Tibial artery (tissue), 4 donors: ENCODE results near the gene MBOAT7.

ENCODE experiments used
- DNase-seq, 2 donors: peaks; one replicate each; pipeline ENCODE4 v3.0.0-alpha.2; 2019
- H3K27ac ChIP-seq, 2 donors: fragments of 200-600 bp; sonication (generic) in 1 of 2; 1 replicate in 1 of 2; 2 replicates in 1 of 2; pipeline ENCODE4 v1.5.1; 2018 to 2019; ENCODE audit warnings: mild to moderate bottlenecking in 1 of 2
- H3K27me3 ChIP-seq, 2 donors: fragments of 200-600 bp; sonication (generic) in 1 of 2; one replicate each; pipeline versions ENCODE4 v1.5.1 to v1.6.0; 2016 to 2019
- H3K36me3 ChIP-seq, 3 donors: fragments of 200-600 bp; sonication (generic) in 2 of 3; one replicate each; pipeline ENCODE4 v1.5.1; 2016 to 2019; ENCODE audit warnings: mild to moderate bottlenecking in 2 of 3
- H3K4me1 ChIP-seq, 4 donors: fragments of 200-600 bp; sonication (generic) in 2 of 4; 1 replicate in 3 of 4; 2 replicates in 1 of 4; pipeline ENCODE4 v1.5.1; 2016 to 2019
- H3K4me3 ChIP-seq, 2 donors: fragments of 200-600 bp; sonication (generic) in 1 of 2; 1 replicate in 1 of 2; 2 replicates in 1 of 2; pipeline ENCODE4 v1.5.1; 2018 to 2019; ENCODE audit warnings: mild to moderate bottlenecking in 2 of 2
- H3K9me3 ChIP-seq, 3 donors: fragments of 200-600 bp; sonication (generic) in 1 of 3; one replicate each; pipeline ENCODE4 v1.5.1; 2016 to 2019
- intact Hi-C: fragments of 100-400 bp; cut with DNase I; formaldehyde crosslinking; loops from one replicate; pipeline ENCODE4 v1.15.0; 2023; ENCODE audit warnings: low total_unique reads
- TF ChIP-seq, protein P1 (sequence below), 2 experiments: fragments of 200-600 bp in 1 of 2; fragments of 450-650 bp in 1 of 2; IDR thresholded peaks; one replicate each; pipeline ENCODE4 v1.5.1; 2017 to 2019; ENCODE audit warnings: antibody characterized with exemption in 2 of 2, mild to moderate bottlenecking in 1 of 2, moderate library complexity in 1 of 2

The MBOAT7 gene

GRCh38 chr19:54128796-54129616 is 60.4 kb downstream of the MBOAT7 start:
- H3K4me3 ChIP-seq = no peak overlapping the region
- H3K4me1 ChIP-seq = no peaks in the 10 kb centered on the region
- TF ChIP-seq, protein P1, sequence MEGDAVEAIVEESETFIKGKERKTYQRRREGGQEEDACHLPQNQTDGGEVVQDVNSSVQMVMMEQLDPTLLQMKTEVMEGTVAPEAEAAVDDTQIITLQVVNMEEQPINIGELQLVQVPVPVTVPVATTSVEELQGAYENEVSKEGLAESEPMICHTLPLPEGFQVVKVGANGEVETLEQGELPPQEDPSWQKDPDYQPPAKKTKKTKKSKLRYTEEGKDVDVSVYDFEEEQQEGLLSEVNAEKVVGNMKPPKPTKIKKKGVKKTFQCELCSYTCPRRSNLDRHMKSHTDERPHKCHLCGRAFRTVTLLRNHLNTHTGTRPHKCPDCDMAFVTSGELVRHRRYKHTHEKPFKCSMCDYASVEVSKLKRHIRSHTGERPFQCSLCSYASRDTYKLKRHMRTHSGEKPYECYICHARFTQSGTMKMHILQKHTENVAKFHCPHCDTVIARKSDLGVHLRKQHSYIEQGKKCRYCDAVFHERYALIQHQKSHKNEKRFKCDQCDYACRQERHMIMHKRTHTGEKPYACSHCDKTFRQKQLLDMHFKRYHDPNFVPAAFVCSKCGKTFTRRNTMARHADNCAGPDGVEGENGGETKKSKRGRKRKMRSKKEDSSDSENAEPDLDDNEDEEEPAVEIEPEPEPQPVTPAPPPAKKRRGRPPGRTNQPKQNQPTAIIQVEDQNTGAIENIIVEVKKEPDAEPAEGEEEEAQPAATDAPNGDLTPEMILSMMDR (IDR thresholded peaks at IDR 0.05) = no peak
- intact Hi-C loops = no loop called here
- H3K9me3 ChIP-seq = no peaks in the 10 kb centered on the region
- H3K27ac ChIP-seq = no peak overlapping the region
- H3K36me3 ChIP-seq = peaks cover 55 to 92% (median 74%) of the 10 kb centered on the region in 3 donors
- no peaks in the 10 kb centered on the region for H3K27me3 ChIP-seq
- DNase-seq = no peak

GRCh38 chr19:54128441-54128725 is 61.0 kb downstream of the MBOAT7 start:
- H3K9me3 ChIP-seq = no peaks in the 10 kb centered on the region
- H3K36me3 ChIP-seq = peaks cover 61 to 98% (median 80%) of the 10 kb centered on the region in 3 donors
- TF ChIP-seq, protein P1 (IDR thresholded peaks at IDR 0.05) = no peak
- no peak overlapping the region for H3K4me3 ChIP-seq
- no peaks in the 10 kb centered on the region for H3K27me3 ChIP-seq
- H3K27ac ChIP-seq = no peak overlapping the region
- no peaks in the 10 kb centered on the region for H3K4me1 ChIP-seq
- intact Hi-C loops = no loop called here
- no peak for DNase-seq

DNA sequence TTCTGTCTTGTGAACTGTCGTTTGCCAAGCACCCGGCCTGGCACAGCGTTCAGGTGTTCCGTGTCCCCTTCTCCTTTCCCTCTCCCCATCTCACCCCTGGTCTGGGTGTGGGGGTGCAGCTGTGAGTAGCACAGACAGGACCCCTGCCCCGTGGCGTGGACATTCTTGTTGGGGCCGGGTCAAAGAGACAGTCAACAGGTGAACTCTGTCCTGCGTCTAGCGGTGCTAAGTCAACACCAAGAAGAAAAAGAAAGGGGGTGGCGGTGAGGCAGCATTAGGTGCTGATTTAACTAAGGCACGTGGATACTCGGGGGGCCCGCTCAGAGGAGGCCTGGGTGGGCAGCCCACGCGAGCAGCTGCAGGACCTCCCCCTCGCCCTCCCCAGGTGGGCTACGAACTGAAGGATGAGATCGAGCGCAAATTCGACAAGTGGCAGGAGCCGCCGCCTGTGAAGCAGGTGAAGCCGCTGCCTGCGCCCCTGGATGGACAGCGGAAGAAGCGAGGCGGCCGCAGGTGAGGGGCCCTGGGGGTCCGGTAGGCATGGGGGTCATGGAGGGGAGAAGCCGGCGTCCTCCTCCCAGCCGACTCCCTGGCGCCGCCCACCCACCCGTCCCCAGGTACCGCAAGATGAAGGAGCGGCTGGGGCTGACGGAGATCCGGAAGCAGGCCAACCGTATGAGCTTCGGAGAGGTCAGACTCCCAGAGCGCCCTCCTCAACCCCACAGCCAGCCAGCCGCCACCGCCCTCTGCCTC is 61.5 kb downstream of the MBOAT7 start:
- no peaks in the 10 kb centered on the region for H3K4me1 ChIP-seq
- no peak overlapping the region for H3K4me3 ChIP-seq
- H3K27me3 ChIP-seq = no peaks in the 10 kb centered on the region
- no peaks in the 10 kb centered on the region for H3K9me3 ChIP-seq
- TF ChIP-seq, protein P1 (IDR thresholded peaks at IDR 0.05) = no peak
- no peak for DNase-seq
- no peak overlapping the region for H3K27ac ChIP-seq
- H3K36me3 ChIP-seq = peaks cover 66 to 98% (median 81%) of the 10 kb centered on the region in 3 donors
- intact Hi-C loops = no loop called here

GRCh38 chr19:54125713-54126112 is 63.7 kb downstream of the MBOAT7 start:
- TF ChIP-seq, protein P1 (IDR thresholded peaks at IDR 0.05) = no peak
- DNase-seq = no peak
- H3K4me3 ChIP-seq = no peak overlapping the region
- peaks cover 82 to 98% (median 94%) of the 10 kb centered on the region in 3 donors for H3K36me3 ChIP-seq
- intact Hi-C loops = no loop called here
- H3K27me3 ChIP-seq = no peaks in the 10 kb centered on the region
- H3K4me1 ChIP-seq = no peaks in the 10 kb centered on the region
- no peaks in the 10 kb centered on the region for H3K9me3 ChIP-seq
- no peak overlapping the region for H3K27ac ChIP-seq

DNA sequence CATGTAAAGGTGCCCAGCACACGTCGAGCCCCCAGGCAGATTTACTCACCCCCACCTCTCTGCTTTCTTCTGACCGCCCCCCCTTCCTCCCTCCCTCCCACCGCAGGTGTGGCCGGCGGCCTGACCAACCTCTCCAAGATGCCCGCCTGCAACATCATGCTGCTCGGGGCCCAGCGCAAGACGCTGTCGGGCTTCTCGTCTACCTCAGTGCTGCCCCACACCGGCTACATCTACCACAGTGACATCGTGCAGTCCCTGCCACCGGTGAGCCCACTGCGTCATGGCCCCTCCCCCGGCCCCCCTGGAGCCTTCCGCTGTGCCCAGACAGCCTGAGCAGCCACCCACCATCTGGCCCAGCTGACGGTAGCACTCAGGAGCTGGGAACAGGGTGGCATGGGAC is 65.0 kb downstream of the MBOAT7 start:
- Histone ChIP-seq H3K36me3 (peaks cover 90 to 99% (median 96%) of the 10 kb centered on the region in 3 donors), H3K9me3 (no peaks in the 10 kb centered on the region)

More for the DNA sequence above, 65.0 kb downstream of the MBOAT7 start:
- Histone ChIP-seq H3K27ac (no peak overlapping the region), H3K4me1 (no peaks in the 10 kb centered on the region), H3K27me3 (no peaks in the 10 kb centered on the region), H3K4me3 (no peak overlapping the region)
- no peak for DNase-seq
- intact Hi-C loops = no loop called here
- TF ChIP-seq, protein P1 (IDR thresholded peaks at IDR 0.05) = no peak
